NCI-H526 (cell line): ENCODE data around the gene DSN1.
A peak's percentile ranks its signal among the peaks of the same experiment; 100 is the strongest.

Experiments used
- DNase-seq, 2 experiments: peaks; one replicate each; lab custom pipeline; 2025; lab: John Stamatoyannopoulos, UW

DSN1 gene

GRCh38 chr20:36795691-36796090 lies 22.1 kb upstream of the DSN1 start:
- DNase-seq, result no peak

GRCh38 chr20:36794116-36794474 lies 20.5 kb upstream of the DSN1 start:
- DNase-seq, result no peak

- DNase-seq, result no peak
Measured at GRCh38 chr20:36793294-36794115, 19.9 kb upstream of the DSN1 start.

DNA sequence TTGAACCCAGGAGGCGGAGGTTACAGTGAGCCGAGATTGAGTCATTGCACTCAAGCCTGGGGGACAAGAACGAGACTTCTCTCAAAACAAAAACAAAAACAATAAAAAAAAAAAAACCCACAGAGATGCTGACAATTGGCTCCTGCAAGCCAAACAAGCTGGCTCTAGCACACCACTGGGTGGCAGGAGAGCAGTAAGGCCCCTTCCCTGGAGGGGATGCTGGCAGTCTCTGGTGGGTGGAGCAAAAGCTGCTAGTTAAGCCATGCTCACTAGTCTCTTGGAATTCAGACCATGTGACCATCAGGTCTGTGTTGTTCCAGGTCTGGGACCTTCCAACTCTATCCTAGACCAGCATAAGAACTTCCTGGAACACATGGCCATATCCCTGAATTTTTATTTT lies 18.9 kb upstream of the DSN1 start:
- peak; percentile 52 to 71 for DNase-seq

- no peak for DNase-seq
Measured at GRCh38 chr20:36791862-36792261, 18.3 kb upstream of the DSN1 start.

GRCh38 chr20:36786663-36787062 lies 13.1 kb upstream of the DSN1 start:
- no peak for DNase-seq

DNA sequence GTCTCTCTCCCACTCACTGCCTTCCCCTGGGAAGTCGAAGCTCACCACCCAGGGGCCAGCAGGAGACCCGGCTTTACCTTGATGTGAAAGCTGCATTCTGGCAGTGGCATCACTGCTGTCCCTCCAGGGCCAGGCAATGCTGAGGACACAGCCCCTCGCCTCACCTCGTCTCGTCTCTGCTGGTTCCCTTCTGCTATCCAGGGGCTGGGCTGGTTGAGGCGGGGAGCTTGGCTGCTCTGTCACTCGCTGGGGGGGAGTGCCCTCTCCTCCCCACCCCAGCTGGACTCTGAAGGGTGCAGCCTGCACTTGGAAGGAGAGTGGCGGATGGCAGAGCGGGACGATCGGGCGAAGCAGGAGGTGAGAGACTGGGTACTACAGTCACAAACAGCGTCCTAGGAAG lies 12.7 kb upstream of the DSN1 start:
- DNase-seq, result no peak

- no peak for DNase-seq
Measured at GRCh38 chr20:36785308-36785707, 11.7 kb upstream of the DSN1 start.

GRCh38 chr20:36784900-36785299 lies 11.3 kb upstream of the DSN1 start:
- DNase-seq, result no peak

DNA sequence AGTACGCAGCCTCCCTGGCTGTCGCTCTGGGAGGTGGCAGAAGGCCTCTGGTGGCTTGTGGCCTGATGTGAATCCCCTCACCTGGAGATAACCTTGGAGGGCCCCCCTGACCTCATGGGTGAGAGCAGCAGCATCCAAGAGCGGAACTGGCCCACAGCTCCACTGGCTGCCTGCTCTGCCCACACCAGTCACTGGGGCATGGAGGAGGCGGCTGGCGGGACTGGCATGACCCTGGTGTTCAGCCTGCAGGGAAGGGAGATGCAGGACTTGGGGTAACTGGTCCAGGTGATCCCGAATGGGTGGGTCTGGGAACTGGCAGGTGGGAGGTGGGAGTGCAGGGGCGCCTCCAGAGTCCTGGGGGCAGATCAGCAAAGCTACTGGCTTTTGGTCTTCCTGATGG lies 10.6 kb upstream of the DSN1 start:
- DNase-seq, result no peak

DNA sequence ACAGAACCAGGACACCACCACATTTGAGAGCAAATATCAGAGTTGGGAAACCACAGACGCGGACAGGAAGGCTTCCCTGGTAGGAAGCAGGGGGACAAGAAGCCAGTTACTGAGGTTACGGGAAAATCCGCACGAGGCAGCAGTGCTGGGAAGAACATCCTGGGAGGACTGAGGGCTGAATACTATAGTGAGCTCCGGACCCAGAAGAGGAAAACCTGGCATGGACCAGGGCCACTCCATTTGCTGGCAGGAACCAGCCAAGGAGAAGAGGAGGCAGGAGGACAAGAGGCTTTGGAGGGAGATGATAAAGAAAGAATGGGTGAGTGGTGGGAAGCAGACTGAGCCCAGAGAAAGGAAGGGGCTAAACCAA lies 6.1 kb upstream of the DSN1 start:
- DNase-seq, result peak in 1 of 2 experiments; percentile 11

DNA sequence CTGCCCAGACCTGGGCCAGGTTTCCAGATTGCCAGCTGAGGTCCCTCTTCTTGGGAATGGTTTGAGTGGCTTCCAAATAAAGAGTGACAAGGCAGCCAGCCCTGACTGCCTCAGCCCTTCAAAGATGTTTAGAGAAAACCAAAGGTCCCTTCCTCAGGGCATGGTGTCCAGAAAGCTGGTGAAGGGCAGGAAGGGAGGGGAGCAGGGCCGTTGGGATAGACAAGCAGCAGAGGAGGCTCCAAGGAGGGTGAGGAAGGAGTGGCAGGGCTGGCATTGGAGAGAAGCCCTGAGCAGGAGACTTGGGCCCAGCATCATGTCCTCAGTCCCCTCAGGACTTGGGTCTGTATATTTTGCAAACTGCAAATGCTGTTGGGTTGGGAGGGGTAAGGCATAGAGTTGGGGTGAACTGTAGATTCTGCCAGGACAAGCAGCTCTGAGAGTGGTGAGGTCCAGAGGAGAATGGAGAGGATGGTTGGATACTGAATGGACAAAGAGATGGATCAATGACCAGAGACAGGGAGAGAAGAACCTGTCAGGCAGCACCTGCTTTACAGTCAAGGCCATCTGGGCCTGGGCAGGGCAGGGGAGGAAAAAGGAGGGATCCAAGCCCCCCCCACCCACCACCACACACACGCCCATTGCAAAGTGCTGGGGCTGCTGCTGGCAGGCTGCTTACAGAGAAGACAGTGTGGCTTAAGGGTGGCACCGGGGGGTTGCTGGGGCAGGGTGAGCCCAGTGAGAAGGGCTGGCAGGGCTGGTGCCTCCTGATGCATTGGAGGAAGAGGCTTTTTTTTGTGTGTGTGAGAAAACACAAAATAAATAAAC lies 5.5 kb upstream of the DSN1 start:
- no peak for DNase-seq

DNA sequence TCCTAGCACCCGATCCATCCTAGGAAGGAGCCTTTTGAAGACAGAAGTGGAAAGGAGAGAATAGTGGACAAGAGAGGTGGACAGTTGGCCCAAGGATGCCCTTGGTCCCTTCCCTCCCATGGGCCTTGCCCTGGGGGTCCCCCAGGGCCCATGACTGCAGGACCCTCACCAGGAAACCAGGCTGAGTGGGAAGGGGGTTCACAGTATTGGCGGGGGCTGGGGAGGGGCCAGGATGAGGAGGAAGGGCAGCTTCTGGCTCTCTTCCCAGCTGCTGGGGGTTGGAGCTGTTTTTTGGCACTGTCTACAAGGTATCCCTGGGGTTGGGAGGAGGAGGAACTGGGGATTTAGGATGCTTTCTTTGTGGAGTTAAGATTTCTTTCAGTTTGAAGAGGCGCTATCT lies 4.0 kb upstream of the DSN1 start:
- no peak for DNase-seq

DNA sequence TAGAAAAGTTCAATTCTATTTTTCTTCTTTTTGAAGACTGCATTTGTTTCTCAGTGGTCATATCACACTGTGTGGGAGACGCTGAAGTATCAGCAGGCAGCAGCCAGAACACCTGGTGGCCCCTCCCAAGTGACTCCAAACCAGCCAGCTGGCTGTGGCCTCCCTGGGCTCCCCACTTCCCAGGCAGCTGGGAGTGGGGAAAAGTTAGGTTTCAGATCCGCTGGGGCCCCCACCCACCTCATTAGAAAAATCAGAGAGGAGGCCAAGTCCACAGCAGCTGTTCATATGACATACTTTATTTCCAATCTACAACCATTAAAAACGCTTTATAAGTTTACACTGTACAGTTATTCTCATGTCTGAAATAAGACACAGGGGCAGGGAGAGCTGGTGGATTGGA lies 3.6 kb upstream of the DSN1 start:
- no peak for DNase-seq

DNA sequence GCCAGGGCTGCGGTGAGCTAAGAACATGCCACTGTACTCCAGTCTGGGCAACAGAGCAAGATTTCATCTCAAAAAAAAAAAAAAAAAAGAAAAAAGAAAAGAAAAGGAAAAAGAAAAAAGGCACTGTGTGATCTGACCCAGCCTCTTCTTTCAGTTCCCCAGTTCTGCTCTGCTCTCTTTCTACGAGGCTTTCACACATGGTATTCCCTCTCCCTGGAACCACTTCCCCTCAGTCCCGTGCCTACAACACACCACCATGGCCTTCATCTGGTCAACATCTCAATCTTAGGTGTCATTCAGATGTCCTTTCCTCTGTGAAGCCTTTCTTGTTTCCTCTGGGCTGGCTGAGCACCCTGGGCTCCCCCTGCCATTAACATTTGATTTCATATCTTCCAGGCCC lies 2.3 kb upstream of the DSN1 start:
- DNase-seq, result no peak

GRCh38 chr20:36775196-36775595 lies 1.6 kb upstream of the DSN1 start:
- DNase-seq, result no peak

- DNase-seq, result no peak
Measured at GRCh38 chr20:36773107-36773596, 411 bp downstream of the DSN1 start.

GRCh38 chr20:36770680-36771079 lies 2.9 kb downstream of the DSN1 start:
- no peak for DNase-seq

GRCh38 chr20:36768768-36769430 lies 4.7 kb downstream of the DSN1 start:
- no peak for DNase-seq

DNA sequence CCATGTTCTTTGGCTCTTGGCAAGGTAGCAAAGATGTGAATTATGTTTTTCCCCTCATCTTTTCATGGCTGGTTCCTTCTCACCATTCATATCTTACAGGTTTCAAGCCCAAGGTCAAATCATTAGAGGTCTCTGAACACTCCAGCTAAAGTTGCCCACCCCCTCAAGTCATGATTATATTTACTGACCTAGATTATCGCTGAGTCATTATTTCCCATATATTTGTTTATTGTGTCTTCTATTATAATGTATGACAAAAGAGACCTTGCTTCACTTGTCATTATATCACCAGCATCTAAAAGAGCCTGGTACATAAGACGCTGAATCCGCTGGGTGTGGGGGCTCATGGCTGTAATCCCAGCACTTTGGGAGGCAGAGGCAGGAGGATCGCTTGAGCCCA lies 12.4 kb downstream of the DSN1 start:
- DNase-seq, result no peak

- DNase-seq, result no peak
Measured at GRCh38 chr20:36760647-36761046, 12.9 kb downstream of the DSN1 start.

DNA sequence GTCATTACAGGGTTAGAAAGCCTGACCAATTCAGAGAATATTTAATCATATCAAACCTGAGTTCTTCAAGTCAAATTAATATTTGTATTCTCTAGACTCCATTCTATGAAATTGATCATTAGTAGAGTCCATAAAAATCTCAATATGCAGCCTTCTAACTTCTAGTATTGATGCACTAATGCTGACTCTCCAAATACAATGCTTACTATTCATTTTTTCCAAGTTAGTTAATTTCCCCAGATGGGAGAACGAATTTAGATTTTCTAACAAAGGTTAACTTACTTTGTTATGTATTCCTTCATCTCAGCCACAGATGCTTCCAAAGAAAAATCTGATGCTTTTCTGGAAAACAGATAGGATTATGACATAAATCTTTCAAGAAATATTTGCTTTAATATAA lies 15.3 kb downstream of the DSN1 start:
- DNase-seq, result no peak

DNA sequence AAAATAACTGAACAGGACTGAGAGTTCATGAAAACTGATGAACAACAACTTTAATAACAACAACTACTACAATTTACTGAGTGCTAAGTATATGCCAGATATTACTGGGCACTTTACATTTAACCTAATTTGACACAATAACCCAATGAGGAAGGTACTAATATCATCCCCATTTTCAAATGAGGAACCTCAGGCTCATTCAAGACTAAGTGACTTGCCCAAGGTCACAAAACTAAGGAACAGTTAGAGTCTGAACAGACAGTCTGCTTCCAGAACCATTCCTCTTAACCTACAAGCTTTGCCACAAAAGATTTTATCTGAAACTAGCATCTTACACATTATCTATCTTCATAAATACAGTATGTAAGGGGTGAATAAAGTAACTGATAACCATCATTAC lies 17.1 kb downstream of the DSN1 start:
- DNase-seq, result no peak
